Midbrain (tissue), 1 donor: Measurements from ENCODE around the gene NPIPB8.
"Not testable (repeated sequence)": the region's sequence is repeated elsewhere in the genome, so short reads cannot be mapped to it uniquely, and the experiment has no call there.

Experiments used
- DNase-seq: peaks from one replicate; lab custom pipeline; 2025; lab: John Stamatoyannopoulos, UW

The NPIPB8 gene

GRCh38 chr16:28637765-28638164 is at the start of gene NPIPB8:
Gene NPIPB8 (plus strand): TSS chr16:28638065. CDS start chr16:28638361, 296 bp downstream.
- not testable (repeated sequence) for DNase-seq

DNA sequence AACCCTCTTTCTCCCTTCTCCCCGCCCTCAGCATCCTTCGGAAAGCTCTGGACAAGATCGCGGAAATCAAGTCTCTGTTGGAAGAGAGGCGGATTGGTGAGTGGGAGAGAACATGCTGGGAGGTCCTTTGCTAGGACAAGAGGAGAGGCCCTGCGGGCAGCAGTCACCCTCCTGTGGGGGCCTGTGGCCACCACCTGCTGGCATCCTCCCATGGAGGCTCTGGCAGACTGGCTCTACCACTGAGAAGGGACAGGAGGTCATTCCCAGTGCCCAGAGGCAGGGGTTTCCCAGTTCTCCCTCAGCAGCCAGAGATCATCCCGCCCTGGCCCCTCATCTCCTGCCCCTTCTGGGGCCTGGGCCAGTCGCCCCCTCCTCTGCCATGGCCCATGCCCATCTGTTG is 48.8 kb upstream of the NPIPB8 start:
- DNase-seq = no peak

DNA sequence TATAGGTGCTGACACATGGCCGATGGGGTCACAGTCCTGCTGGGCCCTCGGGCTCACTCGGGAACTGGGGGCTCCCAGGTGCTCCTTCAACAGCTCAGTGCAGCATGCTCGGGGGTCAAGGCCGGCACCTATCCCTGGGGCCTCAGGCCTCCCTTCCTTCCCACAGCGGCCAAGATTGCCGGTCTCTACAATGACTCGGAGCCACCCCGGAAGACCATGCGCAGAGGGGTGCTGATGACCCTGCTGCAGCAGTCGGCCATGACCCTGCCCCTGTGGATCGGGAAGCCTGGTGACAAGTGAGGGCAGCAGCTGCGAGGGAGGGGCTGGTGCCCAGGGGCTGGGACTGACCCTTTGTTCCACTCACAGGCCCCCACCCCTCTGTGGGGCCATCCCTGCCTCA is 47.9 kb upstream of the NPIPB8 start:
- DNase-seq = no peak

DNA sequence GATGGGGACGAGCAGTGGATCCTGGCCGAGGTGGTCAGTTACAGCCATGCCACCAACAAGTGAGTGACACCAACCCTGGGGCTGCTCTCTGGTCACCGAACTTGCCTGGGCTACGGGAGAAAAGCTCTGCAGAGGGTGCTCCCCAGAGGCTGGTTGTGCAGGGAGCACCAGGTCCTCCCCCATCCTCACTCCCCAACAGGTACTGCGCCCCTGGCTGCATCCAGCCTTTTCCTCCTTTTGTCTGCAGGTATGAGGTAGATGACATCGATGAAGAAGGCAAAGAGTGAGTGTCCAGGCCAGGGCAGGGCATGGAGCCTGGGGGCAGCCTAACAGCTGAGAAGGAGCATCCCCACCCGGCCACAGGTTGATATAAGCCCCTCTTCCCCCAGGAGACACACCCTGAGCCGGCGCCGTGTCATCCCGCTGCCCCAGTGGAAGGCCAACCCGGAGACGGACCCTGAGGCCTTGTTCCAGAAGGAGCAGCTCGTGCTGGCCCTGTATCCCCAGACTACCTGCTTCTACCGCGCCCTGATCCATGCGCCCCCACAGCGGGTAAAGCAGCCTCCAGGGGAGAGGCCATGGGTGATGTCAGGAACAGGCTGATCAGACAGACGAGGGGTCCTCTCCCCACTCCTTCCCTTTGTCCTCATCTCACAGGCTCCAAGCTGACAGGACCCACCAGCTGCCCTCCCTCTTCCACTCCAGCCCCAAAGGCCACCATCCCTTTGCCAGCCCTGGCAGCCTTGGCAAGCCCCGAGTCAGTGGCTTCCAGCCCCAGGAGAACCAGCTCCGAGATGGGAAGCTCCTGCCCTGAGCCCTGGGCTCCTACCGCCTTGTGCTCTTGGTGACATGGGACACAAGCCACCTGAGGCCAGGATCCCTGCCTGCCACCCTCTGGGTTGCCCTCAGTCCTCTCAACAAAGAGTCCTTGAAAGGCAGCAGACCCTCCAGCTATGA is 47.2 kb upstream of the NPIPB8 start:
- no peak for DNase-seq

DNA sequence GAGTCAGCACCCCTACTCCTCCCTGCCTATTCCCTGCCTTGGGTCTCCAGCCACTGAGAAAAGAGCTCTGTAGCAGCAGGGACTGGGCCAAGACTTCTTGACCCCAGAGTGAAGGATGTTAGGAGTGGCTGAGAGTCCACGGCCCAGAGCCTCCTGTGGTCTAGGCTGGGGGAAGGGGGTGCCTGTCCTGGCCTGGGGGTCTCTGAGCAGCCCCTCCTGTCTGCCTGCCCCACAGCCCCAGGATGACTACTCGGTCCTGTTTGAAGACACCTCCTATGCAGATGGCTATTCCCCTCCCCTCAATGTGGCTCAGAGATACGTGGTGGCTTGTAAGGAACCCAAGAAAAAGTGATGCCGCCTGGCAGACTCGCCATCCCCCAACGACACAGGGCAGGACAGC is 46.5 kb upstream of the NPIPB8 start:
- DNase-seq = no peak

- DNase-seq = no peak
Observed at GRCh38 chr16:28592511-28592910, 45.4 kb upstream of the NPIPB8 start.

DNA sequence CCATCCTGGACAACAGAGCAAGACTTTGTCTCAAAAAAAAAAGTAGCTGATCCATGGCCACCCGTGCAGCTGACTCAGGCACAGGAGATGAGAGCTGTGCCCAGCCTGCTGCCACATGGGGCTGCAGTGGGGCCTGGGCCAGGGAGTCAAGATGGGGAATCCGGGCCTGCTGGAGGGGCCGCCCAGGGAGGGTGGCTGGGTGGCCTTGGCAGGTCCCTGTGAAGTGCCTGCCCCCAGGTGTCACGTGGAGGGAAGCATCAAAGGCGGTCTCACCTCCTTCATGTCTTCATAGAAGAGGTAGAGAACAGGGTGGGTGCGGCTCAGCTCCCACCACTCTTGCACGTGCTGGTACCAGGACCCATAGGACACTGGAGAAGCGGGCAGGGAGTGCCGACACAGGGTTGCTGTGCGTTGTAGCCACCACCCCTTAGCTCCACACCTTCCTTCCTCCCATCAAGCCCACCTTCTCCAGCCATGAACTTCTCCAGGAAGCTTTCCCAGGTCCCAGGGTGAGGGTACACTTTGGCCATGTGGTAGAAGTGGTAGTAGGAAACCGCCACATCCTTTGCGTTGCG is 44.8 kb upstream of the NPIPB8 start:
- DNase-seq = no peak

GRCh38 chr16:28595451-28595850 is 42.4 kb upstream of the NPIPB8 start:
- DNase-seq = not testable (repeated sequence)

DNA sequence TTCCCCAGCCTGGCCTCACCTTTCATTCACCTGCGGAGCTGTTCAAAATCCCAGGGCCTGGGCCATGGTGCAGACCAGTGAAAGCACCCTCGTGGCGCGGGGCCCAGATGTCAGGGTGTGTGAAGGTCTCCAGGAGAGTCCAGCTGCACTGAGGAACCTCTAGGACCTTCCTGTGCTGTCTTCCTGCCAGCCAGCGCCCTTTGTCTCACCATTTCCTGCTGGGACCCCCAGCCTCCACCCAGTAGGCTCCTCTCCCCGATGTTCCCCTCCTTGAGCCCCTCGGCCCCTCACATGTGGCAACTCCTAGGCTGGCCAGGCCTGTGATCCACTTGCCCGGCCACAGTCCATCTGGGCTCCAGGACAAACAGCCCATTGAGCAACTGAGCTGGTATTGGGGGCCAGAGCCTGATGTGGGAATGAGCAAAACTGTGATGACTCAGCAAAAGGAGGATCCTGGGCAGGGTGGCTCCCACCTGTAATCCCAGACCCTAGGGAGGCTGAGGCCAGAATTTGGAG is 41.7 kb upstream of the NPIPB8 start:
- DNase-seq = no peak

GRCh38 chr16:28596840-28597691 is 40.8 kb upstream of the NPIPB8 start, which contains the start of gene SULT1A2:
Gene SULT1A2 (minus strand): TSS chr16:28597050. CDS start chr16:28595930, 1,120 bp downstream.
- DNase-seq = no peak

DNA sequence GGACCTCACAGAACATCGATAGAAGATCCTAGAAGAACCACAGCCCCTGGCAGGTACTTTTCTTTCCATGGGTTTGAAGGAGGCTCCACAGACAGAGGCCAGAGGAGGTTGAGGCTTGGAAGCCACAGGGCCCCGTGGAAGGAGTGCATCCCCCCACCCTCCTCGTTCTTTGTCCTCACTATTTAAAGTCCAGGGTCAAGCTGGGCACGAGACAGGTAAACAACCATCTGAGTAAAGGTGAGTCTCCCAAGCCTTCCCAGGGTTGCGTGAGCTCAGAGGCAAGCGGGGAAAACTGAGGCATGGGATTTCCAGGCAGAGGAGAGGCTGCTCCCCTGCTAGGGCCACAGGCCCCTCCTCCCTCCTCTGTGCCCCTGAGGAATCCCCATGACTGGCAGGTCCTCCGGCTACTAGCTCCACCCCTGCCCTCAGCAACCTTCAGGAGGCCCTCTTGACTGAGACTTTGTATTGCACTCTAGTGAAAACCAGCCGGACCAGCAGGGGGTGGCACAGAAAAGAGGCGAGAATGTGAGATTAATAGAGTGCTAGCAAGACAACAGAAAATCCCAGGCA is 40.1 kb upstream of the NPIPB8 start:
- DNase-seq = no peak

- not testable (repeated sequence) for DNase-seq
Observed at GRCh38 chr16:28599377-28600285, 38.2 kb upstream of the NPIPB8 start.

DNA sequence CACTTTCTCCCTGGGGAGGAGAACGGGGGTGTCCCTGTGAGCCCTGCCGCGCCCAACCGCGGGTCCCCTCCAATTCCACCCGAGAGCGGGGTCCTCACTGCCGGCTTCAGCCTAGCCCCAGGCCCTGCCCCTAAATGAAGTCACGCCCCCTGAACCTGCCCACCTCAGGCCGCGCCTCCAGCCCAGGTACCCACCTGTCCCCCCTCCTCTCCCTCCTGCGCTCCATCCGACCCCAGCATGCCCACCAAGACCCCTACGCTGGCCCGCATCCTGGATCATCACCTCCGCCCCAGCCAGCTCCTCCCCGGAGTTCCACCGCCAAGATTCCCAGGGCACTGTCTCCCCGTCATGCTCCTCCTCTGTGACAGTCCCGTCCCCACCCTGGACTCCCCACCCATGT is 36.9 kb upstream of the NPIPB8 start:
- DNase-seq = not testable (repeated sequence)

- DNase-seq = not testable (repeated sequence)
Observed at GRCh38 chr16:28601589-28601988, 36.3 kb upstream of the NPIPB8 start.

DNA sequence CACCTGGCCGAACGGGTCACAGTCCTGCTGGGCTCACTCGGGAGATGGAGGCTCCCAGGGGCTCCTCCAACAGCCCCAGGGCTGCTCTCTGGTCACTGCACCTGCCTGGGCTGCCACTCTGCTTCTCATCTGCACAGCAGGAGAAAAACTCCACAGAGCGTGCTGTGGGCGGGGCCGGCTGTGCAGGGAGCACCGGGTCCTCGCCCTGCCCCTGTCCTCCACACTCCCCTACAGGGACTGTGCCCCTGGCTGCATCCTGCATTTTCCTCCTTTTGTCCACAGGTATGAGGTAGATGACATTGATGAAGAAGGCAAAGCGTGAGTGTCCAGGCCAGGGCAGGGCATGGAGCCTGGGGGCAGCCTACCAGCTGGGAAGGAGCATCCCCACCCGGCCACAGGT is 35.8 kb upstream of the NPIPB8 start:
- not testable (repeated sequence) for DNase-seq

- DNase-seq = no peak
Observed at GRCh38 chr16:28602529-28602928, 35.3 kb upstream of the NPIPB8 start.

- DNase-seq = no peak
Observed at GRCh38 chr16:28603381-28604185, 34.3 kb upstream of the NPIPB8 start.

DNA sequence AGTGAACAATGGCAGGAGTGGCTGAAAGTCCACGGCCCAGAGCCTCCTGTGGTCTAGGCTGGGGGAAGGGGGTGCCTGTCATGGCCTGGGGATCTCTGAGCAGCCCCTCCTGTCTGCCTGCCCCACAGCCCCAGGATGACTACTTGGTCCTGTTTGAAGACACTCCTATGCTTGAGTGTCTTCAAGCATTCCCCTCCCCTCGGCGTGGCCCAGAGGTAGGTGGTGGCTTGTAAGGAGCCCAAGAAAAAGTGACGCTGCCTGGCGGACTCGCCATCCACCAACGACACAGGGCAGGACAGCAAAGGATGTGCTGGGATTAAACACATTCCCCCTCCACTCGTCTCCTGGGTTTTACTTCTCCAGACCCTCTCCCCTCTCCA is 33.7 kb upstream of the NPIPB8 start:
- DNase-seq = no peak

- DNase-seq = no peak
Observed at GRCh38 chr16:28606291-28607115, 31.4 kb upstream of the NPIPB8 start.
